Peyer's patch (tissue), 4 donors: Measurements from ENCODE around the gene SMYD3.

Experiments
- POLR2A ChIP-seq, 2 donors: fragments of 450-650 bp; IDR thresholded peaks; one replicate each; pipeline ENCODE4 v1.5.1; 2017; ENCODE audit warnings: antibody characterized with exemption in 2 of 2, mild to moderate bottlenecking in 2 of 2, moderate library complexity in 2 of 2
- TF ChIP-seq, protein P1 (sequence below), 6 experiments: fragments of 450-650 bp in 4 of 6; fragments of 200-600 bp in 2 of 6; sonication (generic) in 1 of 6; IDR thresholded peaks; one replicate each; pipeline ENCODE4 v1.5.1; 2017 to 2019; ENCODE audit warnings: antibody characterized with exemption in 6 of 6, mild to moderate bottlenecking in 3 of 6, moderate library complexity in 1 of 6

DNA sequence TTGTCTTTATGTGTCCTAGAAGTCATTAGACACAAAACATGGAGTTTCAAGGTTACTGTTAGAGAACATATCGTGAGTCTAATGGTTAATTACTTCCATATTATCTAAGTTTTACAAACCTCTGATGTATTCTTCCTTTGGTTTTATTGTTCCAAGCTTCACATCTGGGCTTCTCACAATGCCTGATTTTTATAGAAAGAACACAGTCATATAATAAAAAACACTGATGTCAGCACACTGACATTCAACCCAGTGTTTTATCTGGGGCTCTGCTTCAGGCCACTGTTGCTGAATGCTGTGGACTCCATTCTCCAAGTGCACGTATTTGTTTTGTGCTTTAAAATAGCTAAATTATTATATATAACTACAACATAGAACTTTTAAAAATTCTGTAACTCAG lies 232.9 kb downstream of the SMYD3 start:
- TF ChIP-seq, protein P1, sequence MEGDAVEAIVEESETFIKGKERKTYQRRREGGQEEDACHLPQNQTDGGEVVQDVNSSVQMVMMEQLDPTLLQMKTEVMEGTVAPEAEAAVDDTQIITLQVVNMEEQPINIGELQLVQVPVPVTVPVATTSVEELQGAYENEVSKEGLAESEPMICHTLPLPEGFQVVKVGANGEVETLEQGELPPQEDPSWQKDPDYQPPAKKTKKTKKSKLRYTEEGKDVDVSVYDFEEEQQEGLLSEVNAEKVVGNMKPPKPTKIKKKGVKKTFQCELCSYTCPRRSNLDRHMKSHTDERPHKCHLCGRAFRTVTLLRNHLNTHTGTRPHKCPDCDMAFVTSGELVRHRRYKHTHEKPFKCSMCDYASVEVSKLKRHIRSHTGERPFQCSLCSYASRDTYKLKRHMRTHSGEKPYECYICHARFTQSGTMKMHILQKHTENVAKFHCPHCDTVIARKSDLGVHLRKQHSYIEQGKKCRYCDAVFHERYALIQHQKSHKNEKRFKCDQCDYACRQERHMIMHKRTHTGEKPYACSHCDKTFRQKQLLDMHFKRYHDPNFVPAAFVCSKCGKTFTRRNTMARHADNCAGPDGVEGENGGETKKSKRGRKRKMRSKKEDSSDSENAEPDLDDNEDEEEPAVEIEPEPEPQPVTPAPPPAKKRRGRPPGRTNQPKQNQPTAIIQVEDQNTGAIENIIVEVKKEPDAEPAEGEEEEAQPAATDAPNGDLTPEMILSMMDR (IDR thresholded peaks at IDR 0.05) = no peak
- TF ChIP-seq POLR2A (IDR thresholded peaks at IDR 0.05) = no peak
